AG09309 (cell line): Measurements from ENCODE around the gene C3orf20.

ENCODE experiments used
- DNase-seq: peaks from one replicate; pipeline ENCODE4 v3.0.0-alpha.2; 2010; ENCODE audit warnings: low read depth
- H3K4me3 ChIP-seq: 2 replicates; pipeline ENCODE4 v1.5.1; 2011; ENCODE audit warnings: mild to moderate bottlenecking, low read depth, low read length, moderate library complexity; ENCODE audit not compliant: control insufficient read depth
- CTCF ChIP-seq: IDR thresholded peaks from 2 replicates; pipeline ENCODE4 v1.5.1; 2011; ENCODE audit warnings: mild to moderate bottlenecking, low read depth, low read length, inconsistent platforms; ENCODE audit not compliant: insufficient read depth, control insufficient read depth; ENCODE audit errors: missing control alignments

Gene C3orf20

GRCh38 chr3:14783480-14784086 is 108.6 kb downstream of the C3orf20 start:
- no peak for DNase-seq
- H3K4me3 ChIP-seq, result no peak overlapping the region
- no peak for TF ChIP-seq CTCF

GRCh38 chr3:14784087-14784681 is 109.2 kb downstream of the C3orf20 start:
- no peak for TF ChIP-seq CTCF
- DNase-seq, result no peak
- H3K4me3 ChIP-seq, result no peak overlapping the region

- no peak for TF ChIP-seq CTCF
- no peak overlapping the region for H3K4me3 ChIP-seq
- no peak for DNase-seq
Observed at GRCh38 chr3:14785207-14786155, 110.5 kb downstream of the C3orf20 start.

GRCh38 chr3:14786369-14786768 is 111.4 kb downstream of the C3orf20 start:
- H3K4me3 ChIP-seq, result no peak overlapping the region
- no peak for DNase-seq
- TF ChIP-seq CTCF, result no peak

- no peak for TF ChIP-seq CTCF
- H3K4me3 ChIP-seq, result no peak overlapping the region
- DNase-seq, result no peak
Observed at GRCh38 chr3:14787630-14788029, 112.7 kb downstream of the C3orf20 start.

DNA sequence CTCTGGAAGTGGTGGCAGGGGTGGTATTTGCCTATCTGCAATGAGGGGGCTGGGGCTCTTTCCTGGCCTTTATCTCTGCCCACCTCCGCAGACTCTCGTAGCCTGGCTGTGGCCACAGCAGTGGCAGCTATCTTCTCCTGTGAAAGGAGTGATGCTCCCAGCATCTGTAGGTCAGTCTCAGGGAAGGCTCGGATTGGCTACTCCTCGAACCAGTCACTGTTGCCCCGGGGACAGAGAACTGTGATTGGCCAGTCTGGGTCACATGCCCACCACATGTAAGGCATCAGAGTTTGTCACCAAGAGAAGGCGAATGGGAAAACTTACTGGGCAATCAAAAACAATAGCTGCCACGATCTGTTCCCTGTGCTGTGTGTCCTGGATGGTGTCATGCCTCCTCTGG is 113.7 kb downstream of the C3orf20 start:
- no peak for TF ChIP-seq CTCF
- no peak overlapping the region for H3K4me3 ChIP-seq

More for the DNA sequence above, 113.7 kb downstream of the C3orf20 start:
- no peak for DNase-seq
